C4-2B (cell line): Measurements from ENCODE around the gene MAK.

Source experiments
- CTCF ChIP-seq: fragments of 450-650 bp; conservative IDR thresholded peaks from 2 replicates; pipeline ENCODE4 v1.5.1; 2017; ENCODE audit warnings: mild to moderate bottlenecking
- ZFX ChIP-seq: fragments of 450-650 bp; IDR thresholded peaks from 2 replicates; pipeline ENCODE4 v1.6.1; 2017

- TF ChIP-seq CTCF (no peak), ZFX (no peak)
Measured at GRCh38 chr6:10763006-10763405, 75.3 kb downstream of the MAK start.
